DMS114 treated with DMSO at 0.1 percent for 48 hours (cell line): ENCODE data around the gene TTC8.
"Not testable (repeated sequence)": the region's sequence is repeated elsewhere in the genome, so short reads cannot be mapped to it uniquely, and the experiment has no call there.

Experiments used
- DNase-seq: peaks from one replicate; lab custom pipeline; 2025; ENCODE audit not compliant: unreplicated experiment; lab: John Stamatoyannopoulos, UW

TTC8 gene

GRCh38 chr14:88823968-88824313 is 510 bp upstream of the TTC8 start:
- DNase-seq, result no peak

GRCh38 chr14:88825078-88825458 is 617 bp downstream of the TTC8 start:
- no peak for DNase-seq

GRCh38 chr14:88825503-88825902 is 1.1 kb downstream of the TTC8 start:
- DNase-seq, result no peak

GRCh38 chr14:88829188-88829587 is 4.7 kb downstream of the TTC8 start:
- no peak for DNase-seq

- DNase-seq, result no peak
These were observed 5.3 kb downstream of the TTC8 start for GRCh38 chr14:88829685-88830302.

- DNase-seq, result no peak
These were observed 6.8 kb downstream of the TTC8 start for GRCh38 chr14:88831284-88831683.

GRCh38 chr14:88834883-88835431 is 10.5 kb downstream of the TTC8 start:
- DNase-seq, result no peak

- no peak for DNase-seq
These were observed 11.2 kb downstream of the TTC8 start for GRCh38 chr14:88835661-88836060.

GRCh38 chr14:88837495-88837894 is 13.0 kb downstream of the TTC8 start:
- DNase-seq, result no peak

GRCh38 chr14:88838015-88838414 is 13.6 kb downstream of the TTC8 start:
- DNase-seq, result no peak

GRCh38 chr14:88840926-88841325 is 16.5 kb downstream of the TTC8 start:
- no peak for DNase-seq

GRCh38 chr14:88841741-88842140 is 17.3 kb downstream of the TTC8 start:
- DNase-seq, result no peak

GRCh38 chr14:88842414-88842813 is 18.0 kb downstream of the TTC8 start:
- no peak for DNase-seq

- no peak for DNase-seq
These were observed 20.6 kb downstream of the TTC8 start for GRCh38 chr14:88844980-88845491.

GRCh38 chr14:88848571-88848970 is 24.1 kb downstream of the TTC8 start:
- no peak for DNase-seq

- DNase-seq, result no peak
These were observed 25.3 kb downstream of the TTC8 start for GRCh38 chr14:88849716-88850115.

GRCh38 chr14:88851587-88851986 is 27.1 kb downstream of the TTC8 start:
- no peak for DNase-seq

- DNase-seq, result no peak
These were observed 28.2 kb downstream of the TTC8 start for GRCh38 chr14:88852632-88853031.

GRCh38 chr14:88853129-88853528 is 28.7 kb downstream of the TTC8 start:
- DNase-seq, result no peak

- DNase-seq, result no peak
These were observed 32.4 kb downstream of the TTC8 start for GRCh38 chr14:88856786-88857366.

- DNase-seq, result not testable (repeated sequence)
These were observed 33.4 kb downstream of the TTC8 start for GRCh38 chr14:88857861-88858260.

- DNase-seq, result not testable (repeated sequence)
These were observed 34.7 kb downstream of the TTC8 start for GRCh38 chr14:88859118-88859517.

- DNase-seq, result no peak
These were observed 38.7 kb downstream of the TTC8 start for GRCh38 chr14:88863167-88863566.
